Endothelial cell of umbilical vein (primary cell): ENCODE data around the gene RPS6KA3. TPM values are rescaled to one million over a fixed set of nuclear protein-coding genes. Genes with fewer than 3 reads are reported as not detected.

Source experiments
- BruUV-seq: library from RNA; stranded (reverse); fragments of 400-500 nt; replicated peaks from 2 replicates; lab custom pipeline; 2021; lab: Mats Ljungman, UMichigan
- CTCF ChIA-PET: fragments of 300-600, 350-600 bp; sonication (Branson Sonifier 250); formaldehyde crosslinking; loops from one replicate; lab custom pipeline; 2021; ENCODE audit warnings: antibody characterized with exemption, inconsistent platforms; lab: Charles Lee
- POLR2A ChIA-PET: fragments of 300-600, 350-600 bp; sonication (Branson Sonifier 250); formaldehyde crosslinking; loops from one replicate; lab custom pipeline; 2021; ENCODE audit warnings: antibody characterized with exemption, inconsistent platforms; lab: Charles Lee
- DNase-seq: peaks from one replicate; pipeline ENCODE4 v3.0.0-alpha.2; 2011; ENCODE audit warnings: low read depth, low spot score
- FAIRE-seq: peaks from 2 replicates; lab custom pipeline; 2011; peaks lifted over from hg19 to GRCh38; lab: Jason Lieb, UNC
- H2AFZ ChIP-seq: 2 replicates; pipeline ENCODE4 v1.6.0; 2012; ENCODE audit warnings: low read depth, low read length, control low read depth, inconsistent platforms
- H3K27ac ChIP-seq: 2 replicates; pipeline ENCODE4 v1.5.1; 2011; ENCODE audit warnings: low read depth, mild to moderate bottlenecking, control low read depth, low read length, moderate library complexity; ENCODE audit not compliant: insufficient read depth
- H3K27me3 ChIP-seq, 2 experiments: 2 replicates each; pipeline versions ENCODE4 v1.6.0 to v1.6.1; 2011; ENCODE audit warnings: low read length in 2 of 2, mixed read lengths in 1 of 2; ENCODE audit not compliant: control insufficient read depth in 2 of 2, insufficient read depth in 2 of 2
- H3K36me3 ChIP-seq, 2 experiments: 2 replicates in 1 of 2; 3 replicates in 1 of 2; pipeline ENCODE4 v1.5.1; 2011; ENCODE audit warnings: low read length in 2 of 2, mild to moderate bottlenecking in 1 of 2, moderate library complexity in 1 of 2; ENCODE audit not compliant: control insufficient read depth in 2 of 2, insufficient read depth in 2 of 2; ENCODE audit errors: extremely low read depth in 1 of 2
- H3K4me1 ChIP-seq: 3 replicates; pipeline ENCODE4 v1.5.1; 2011; ENCODE audit warnings: mild to moderate bottlenecking, low read length; ENCODE audit not compliant: control insufficient read depth, insufficient read depth; ENCODE audit errors: extremely low read depth
- H3K4me2 ChIP-seq: 2 replicates; pipeline ENCODE4 v1.6.1; 2011; ENCODE audit warnings: low read length, control low read depth, mixed read lengths; ENCODE audit not compliant: insufficient read depth
- H3K4me3 ChIP-seq, 3 experiments: fragments of 200-600 bp in 1 of 3; sonication (generic), shearing (Covaris generic) in 1 of 3; replicated peaks in 1 of 3; 2 replicates each; pipeline ENCODE4 v1.5.1; 2011 to 2016; ENCODE audit warnings: control low read depth in 3 of 3, low read length in 3 of 3, mild to moderate bottlenecking in 2 of 3, inconsistent platforms in 1 of 3, low read depth in 1 of 3, moderate library complexity in 1 of 3; ENCODE audit not compliant: insufficient read depth in 1 of 3
- H3K79me2 ChIP-seq: 2 replicates; pipeline ENCODE4 v1.6.0; 2012; ENCODE audit warnings: low read length, inconsistent platforms; ENCODE audit not compliant: control insufficient read depth, insufficient read depth
- H3K9ac ChIP-seq: replicated peaks from 2 replicates; pipeline ENCODE3; 2011; ENCODE audit warnings: low read length, control low read depth; ENCODE audit not compliant: insufficient read depth; ENCODE audit errors: extremely low read depth
- H3K9me1 ChIP-seq: replicated peaks from 3 replicates; pipeline ENCODE4 v1.6.0; 2011; ENCODE audit warnings: mild to moderate bottlenecking, low read length; ENCODE audit not compliant: control insufficient read depth, insufficient read depth; ENCODE audit errors: extremely low read depth
- H3K9me3 ChIP-seq: replicated peaks from 2 replicates; pipeline ENCODE4 v1.5.1; 2012; ENCODE audit warnings: low read length, inconsistent platforms; ENCODE audit not compliant: control insufficient read depth, insufficient read depth
- H4K20me1 ChIP-seq: replicated peaks from 2 replicates; pipeline ENCODE3; 2011; ENCODE audit warnings: mild to moderate bottlenecking, low read length; ENCODE audit not compliant: control insufficient read depth, insufficient read depth; ENCODE audit errors: extremely low read depth
- EZH2 ChIP-seq: IDR thresholded peaks from 2 replicates; pipeline ENCODE4 v1.6.1; 2012; ENCODE audit warnings: borderline replicate concordance, low read depth, mild to moderate bottlenecking, moderate library complexity, low read length, inconsistent platforms; ENCODE audit not compliant: severe bottlenecking
- FOS ChIP-seq: IDR thresholded peaks from 2 replicates; pipeline ENCODE4 v1.6.1; 2011; ENCODE audit warnings: mild to moderate bottlenecking, low read length, moderate library complexity, borderline replicate concordance; ENCODE audit not compliant: insufficient read depth
- GATA2 ChIP-seq: IDR thresholded peaks from 2 replicates; pipeline ENCODE4 v1.7.0; 2011; ENCODE audit warnings: low read depth, mild to moderate bottlenecking, moderate library complexity, mixed read lengths, low read length; ENCODE audit not compliant: insufficient read length, insufficient read depth
- JUN ChIP-seq: IDR thresholded peaks from 2 replicates; pipeline ENCODE4 v1.6.1; 2011; ENCODE audit warnings: borderline replicate concordance, low read depth; ENCODE audit not compliant: insufficient read length, insufficient read depth
- MYC ChIP-seq: IDR thresholded peaks from one replicate; pipeline ENCODE4 v1.6.1; 2011; ENCODE audit warnings: mild to moderate bottlenecking, low read depth, low read length
- POLR2A ChIP-seq: IDR thresholded peaks from 2 replicates; pipeline ENCODE4 v1.6.1; 2012; ENCODE audit warnings: low read depth, mild to moderate bottlenecking, control low read depth, low read length
- POLR2AphosphoS5 ChIP-seq: IDR thresholded peaks from 2 replicates; pipeline ENCODE4 v1.6.1; 2012; ENCODE audit warnings: low read depth, mild to moderate bottlenecking, control low read depth, low read length, moderate library complexity; ENCODE audit not compliant: insufficient read depth
- dilution Hi-C: fragments of 300-500 bp; cut with MboI; formaldehyde crosslinking; loops from one replicate; pipeline ENCODE4 v1.15.0; 2019; ENCODE audit warnings: low sequenced_read_pairs; ENCODE audit not compliant: extremely low pct_ligation_motif_present
- intact Hi-C: fragments of 100-400 bp; cut with micrococcal nuclease; formaldehyde crosslinking; loops from one replicate; pipeline ENCODE4 v1.10.0; 2022
- polyA plus RNA-seq, 4 experiments: library from polyadenylated mRNA; depleted of rRNA in 3 of 4; stranded (reverse) in 3 of 4; unstranded in 1 of 4; fragments of >200 nt; gene quantifications; 2 replicates each; pipeline versions ENCODE4 v1.2.1 to v1.2.3, GENCODE V29; 2011 to 2012; ENCODE audit warnings: missing spikeins in 1 of 4
- total RNA-seq: library from RNA; stranded (reverse); gene quantifications from 2 replicates; pipeline ENCODE4 v1.2.3, GENCODE V29; 2021
- TF ChIP-seq, protein P1 (sequence below): IDR thresholded peaks from 2 replicates; pipeline ENCODE4 v1.6.1; 2011; ENCODE audit not compliant: insufficient read depth, insufficient read length
- TF ChIP-seq, protein P2 (sequence below), 2 donors: IDR thresholded peaks; 1 replicate in 1 of 2; 2 replicates in 1 of 2; pipeline ENCODE4 v1.5.1; 2011; ENCODE audit warnings: low read length in 2 of 2, mild to moderate bottlenecking in 2 of 2, moderate library complexity in 2 of 2, control low read depth in 1 of 2, inconsistent platforms in 1 of 2, low read depth in 1 of 2; ENCODE audit not compliant: insufficient read depth in 1 of 2; ENCODE audit errors: extremely low read depth in 1 of 2

The RPS6KA3 gene
- total and polyA plus RNA-seq, 2 donors (not counting 3 experiments of a cell fraction or from before 2014, with no cell fraction given), result 24.4 to 61.6 TPM

DNA sequence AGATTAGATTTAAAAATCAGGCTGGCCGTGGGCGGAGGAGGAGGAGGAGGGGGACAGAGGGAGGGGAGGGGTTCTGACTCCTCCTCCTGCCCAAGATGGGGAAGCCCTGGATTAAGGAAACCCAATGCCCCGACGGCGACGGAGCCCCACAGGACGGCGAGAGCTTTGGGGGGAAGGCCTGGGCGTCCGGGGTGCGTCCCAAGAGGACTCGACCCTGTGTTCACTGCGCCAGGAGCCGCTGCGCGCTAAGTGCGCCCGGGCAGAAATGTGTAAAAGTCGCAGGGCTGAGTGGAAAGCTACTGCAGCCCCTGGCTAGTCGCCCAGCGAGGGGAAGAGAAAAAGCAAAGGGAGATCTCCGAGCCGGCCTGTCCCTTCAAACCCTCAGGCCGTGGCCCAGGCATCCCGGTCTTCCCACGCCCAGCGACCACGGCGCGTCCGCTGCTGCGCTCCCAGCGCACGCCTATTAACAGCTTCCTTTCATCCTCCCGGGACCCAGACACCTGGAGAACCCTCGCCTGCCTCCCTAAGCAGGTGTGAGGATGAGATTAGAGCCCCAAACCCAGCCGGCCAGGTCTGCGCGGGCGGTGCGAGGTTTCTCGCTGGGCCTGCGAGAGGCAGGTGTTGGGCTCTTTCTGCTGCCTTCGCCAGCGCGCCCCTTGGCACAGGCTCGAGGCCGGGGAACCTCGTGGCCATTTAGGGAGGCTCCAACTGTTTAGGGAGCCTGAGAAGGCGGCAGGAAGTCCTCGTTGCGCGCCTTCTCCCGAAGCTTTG, 1.4 kb upstream of the RPS6KA3 start:
- ChIA-PET POLR2A (no interaction called here), CTCF (no interaction called here)
- no peak overlapping the region for H3K9ac ChIP-seq
- peaks cover 26% of the 10 kb centered on the region for H3K79me2 ChIP-seq
- H3K4me3 ChIP-seq, result peak overlapping the region in 2 of 3 experiments; percentile 54 to 73
- H3K27me3 ChIP-seq, result no peaks in the 10 kb centered on the region
- no peaks in the 10 kb centered on the region for H3K36me3 ChIP-seq
- BruUV-seq, result no TSS peak
- H4K20me1 ChIP-seq, result no peaks in the 10 kb centered on the region
- FAIRE-seq, result no peak
- H3K9me1 ChIP-seq, result no peaks in the 10 kb centered on the region
- TF ChIP-seq POLR2AphosphoS5 (no peak), EZH2 (no peak), MYC (no peak), FOS (no peak), GATA2 (no peak), JUN (no peak), POLR2A (no peak)
- TF ChIP-seq, protein P1, sequence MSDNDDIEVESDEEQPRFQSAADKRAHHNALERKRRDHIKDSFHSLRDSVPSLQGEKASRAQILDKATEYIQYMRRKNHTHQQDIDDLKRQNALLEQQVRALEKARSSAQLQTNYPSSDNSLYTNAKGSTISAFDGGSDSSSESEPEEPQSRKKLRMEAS, result no peak
- TF ChIP-seq, protein P2, sequence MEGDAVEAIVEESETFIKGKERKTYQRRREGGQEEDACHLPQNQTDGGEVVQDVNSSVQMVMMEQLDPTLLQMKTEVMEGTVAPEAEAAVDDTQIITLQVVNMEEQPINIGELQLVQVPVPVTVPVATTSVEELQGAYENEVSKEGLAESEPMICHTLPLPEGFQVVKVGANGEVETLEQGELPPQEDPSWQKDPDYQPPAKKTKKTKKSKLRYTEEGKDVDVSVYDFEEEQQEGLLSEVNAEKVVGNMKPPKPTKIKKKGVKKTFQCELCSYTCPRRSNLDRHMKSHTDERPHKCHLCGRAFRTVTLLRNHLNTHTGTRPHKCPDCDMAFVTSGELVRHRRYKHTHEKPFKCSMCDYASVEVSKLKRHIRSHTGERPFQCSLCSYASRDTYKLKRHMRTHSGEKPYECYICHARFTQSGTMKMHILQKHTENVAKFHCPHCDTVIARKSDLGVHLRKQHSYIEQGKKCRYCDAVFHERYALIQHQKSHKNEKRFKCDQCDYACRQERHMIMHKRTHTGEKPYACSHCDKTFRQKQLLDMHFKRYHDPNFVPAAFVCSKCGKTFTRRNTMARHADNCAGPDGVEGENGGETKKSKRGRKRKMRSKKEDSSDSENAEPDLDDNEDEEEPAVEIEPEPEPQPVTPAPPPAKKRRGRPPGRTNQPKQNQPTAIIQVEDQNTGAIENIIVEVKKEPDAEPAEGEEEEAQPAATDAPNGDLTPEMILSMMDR (IDR thresholded peaks at IDR 0.05; ENCODE audit: extremely low read depth in 1 of 2, insufficient read depth in 1 of 2, low read depth in 1 of 2, low read length in 2 of 2), result no peak
- dilution Hi-C loops, result no loop called here
- peaks cover 20% of the 10 kb centered on the region for H3K4me1 ChIP-seq
- no peak overlapping the region for H3K27ac ChIP-seq
- H3K4me2 ChIP-seq, result peak overlapping the region; percentile 72
- intact Hi-C loops, result loop anchor here (5.0 kb wide), 3 partner anchors 126 to 249 kb away; partner anchors contain the start of gene EIF1AX
- no peaks in the 10 kb centered on the region for H3K9me3 ChIP-seq
- peak overlapping the region; percentile 91 for H2AFZ ChIP-seq
- DNase-seq, result peak; percentile 28
